Stimulated activated naive CD4-positive, alpha-beta T cell (primary cell): ENCODE results near the gene ATRNL1.

Experiments used
- DNase-seq, 6 experiments: peaks; one replicate each; lab custom pipeline; 2025; lab: John Stamatoyannopoulos, UW

Gene ATRNL1

GRCh38 chr10:115093286-115093775 is at the start of gene ATRNL1:
ATRNL1 (plus strand) TSS chr10:115093365; CDS start chr10:115093751, 386 bp downstream.
- no peak for DNase-seq

GRCh38 chr10:115043719-115044118 is 49.4 kb upstream of the ATRNL1 start:
- no peak for DNase-seq

GRCh38 chr10:115044891-115045290 is 48.3 kb upstream of the ATRNL1 start:
- no peak for DNase-seq

GRCh38 chr10:115045499-115045898 is 47.7 kb upstream of the ATRNL1 start:
- DNase-seq = no peak

GRCh38 chr10:115046686-115047236 is 46.4 kb upstream of the ATRNL1 start:
- no peak for DNase-seq

- no peak for DNase-seq
Measured at GRCh38 chr10:115047705-115048104, 45.5 kb upstream of the ATRNL1 start.

GRCh38 chr10:115049318-115049717 is 43.8 kb upstream of the ATRNL1 start:
- no peak for DNase-seq

- DNase-seq = no peak
Measured at GRCh38 chr10:115049960-115050359, 43.2 kb upstream of the ATRNL1 start.

- no peak for DNase-seq
Measured at GRCh38 chr10:115050375-115051010, 42.7 kb upstream of the ATRNL1 start.

GRCh38 chr10:115051216-115051615 is 41.9 kb upstream of the ATRNL1 start:
- DNase-seq = no peak

- no peak for DNase-seq
Measured at GRCh38 chr10:115052226-115052625, 40.9 kb upstream of the ATRNL1 start.

GRCh38 chr10:115052728-115053127 is 40.4 kb upstream of the ATRNL1 start:
- DNase-seq = no peak

GRCh38 chr10:115056186-115056585 is 37.0 kb upstream of the ATRNL1 start:
- no peak for DNase-seq

GRCh38 chr10:115059301-115059898 is 33.8 kb upstream of the ATRNL1 start:
- DNase-seq = no peak

- DNase-seq = no peak
Measured at GRCh38 chr10:115063701-115064658, 29.2 kb upstream of the ATRNL1 start.

GRCh38 chr10:115065801-115066200 is 27.4 kb upstream of the ATRNL1 start:
- DNase-seq = no peak

- no peak for DNase-seq
Measured at GRCh38 chr10:115066528-115066927, 26.6 kb upstream of the ATRNL1 start.

GRCh38 chr10:115073796-115074195 is 19.4 kb upstream of the ATRNL1 start:
- DNase-seq = no peak

GRCh38 chr10:115082506-115082905 is 10.7 kb upstream of the ATRNL1 start:
- DNase-seq = no peak

- DNase-seq = no peak
Measured at GRCh38 chr10:115084277-115084850, 8.8 kb upstream of the ATRNL1 start.

- no peak for DNase-seq
Measured at GRCh38 chr10:115091161-115091560, 2.0 kb upstream of the ATRNL1 start.

GRCh38 chr10:115092258-115092554 is 959 bp upstream of the ATRNL1 start:
- DNase-seq = no peak
